OCI-LY3 (cell line): ENCODE measurements around the gene CLEC14A.

Experiments used
- EZH2phosphoT487 ChIP-seq: fragments of 200-600 bp; shearing (Covaris generic); IDR thresholded peaks from 2 replicates; pipeline ENCODE4 v1.6.1; 2018; ENCODE audit warnings: antibody characterized with exemption, mixed run types, low read depth
- TF ChIP-seq, protein P1 (sequence below): fragments of 200-600, 300-600 bp; sonication (generic); IDR thresholded peaks from 2 replicates; pipeline ENCODE4 v1.5.1; 2014; ENCODE audit warnings: antibody characterized with exemption, low read length, low read depth

DNA sequence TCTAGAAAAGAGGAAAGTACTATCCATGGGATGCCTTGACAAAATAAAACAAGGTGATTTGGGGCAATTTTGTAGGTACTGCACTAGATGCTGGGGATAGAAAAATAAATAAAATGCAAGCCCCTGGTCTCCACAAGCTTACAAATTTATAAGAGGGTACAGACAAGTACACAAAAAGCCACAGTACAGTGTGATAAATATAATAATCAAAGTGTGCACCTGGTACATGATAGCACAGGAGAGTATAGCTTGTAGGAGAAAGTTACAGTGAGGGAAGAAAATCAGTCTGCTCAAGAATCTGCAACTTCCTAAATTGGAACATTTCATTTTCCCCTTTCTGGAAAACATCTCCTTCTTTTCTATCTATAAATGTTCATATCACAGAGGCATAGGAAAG lies 51.2 kb downstream of the CLEC14A start:
- TF ChIP-seq, protein P1, sequence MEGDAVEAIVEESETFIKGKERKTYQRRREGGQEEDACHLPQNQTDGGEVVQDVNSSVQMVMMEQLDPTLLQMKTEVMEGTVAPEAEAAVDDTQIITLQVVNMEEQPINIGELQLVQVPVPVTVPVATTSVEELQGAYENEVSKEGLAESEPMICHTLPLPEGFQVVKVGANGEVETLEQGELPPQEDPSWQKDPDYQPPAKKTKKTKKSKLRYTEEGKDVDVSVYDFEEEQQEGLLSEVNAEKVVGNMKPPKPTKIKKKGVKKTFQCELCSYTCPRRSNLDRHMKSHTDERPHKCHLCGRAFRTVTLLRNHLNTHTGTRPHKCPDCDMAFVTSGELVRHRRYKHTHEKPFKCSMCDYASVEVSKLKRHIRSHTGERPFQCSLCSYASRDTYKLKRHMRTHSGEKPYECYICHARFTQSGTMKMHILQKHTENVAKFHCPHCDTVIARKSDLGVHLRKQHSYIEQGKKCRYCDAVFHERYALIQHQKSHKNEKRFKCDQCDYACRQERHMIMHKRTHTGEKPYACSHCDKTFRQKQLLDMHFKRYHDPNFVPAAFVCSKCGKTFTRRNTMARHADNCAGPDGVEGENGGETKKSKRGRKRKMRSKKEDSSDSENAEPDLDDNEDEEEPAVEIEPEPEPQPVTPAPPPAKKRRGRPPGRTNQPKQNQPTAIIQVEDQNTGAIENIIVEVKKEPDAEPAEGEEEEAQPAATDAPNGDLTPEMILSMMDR, result no peak
- TF ChIP-seq EZH2phosphoT487, result no peak
